HG03280 (cell line): ENCODE measurements around the gene PPP1R3F.

Source experiments
- ATAC-seq: cut with Tn5 transposase; IDR thresholded peaks from one replicate; pipeline ENCODE4 v1.9.1; 2021; ENCODE audit warnings: mild to moderate bottlenecking, moderate library complexity; ENCODE audit not compliant: unreplicated experiment

The PPP1R3F gene

GRCh38 chrX:49249071-49249470 lies 20.5 kb upstream of the PPP1R3F start:
- no peak for ATAC-seq

GRCh38 chrX:49249616-49250015 lies 20.0 kb upstream of the PPP1R3F start:
- ATAC-seq, result no peak

- ATAC-seq, result no peak
These were observed 19.5 kb upstream of the PPP1R3F start for GRCh38 chrX:49250066-49250465.

GRCh38 chrX:49250578-49250977 lies 19.0 kb upstream of the PPP1R3F start:
- ATAC-seq, result no peak

- ATAC-seq, result no peak
These were observed 18.3 kb upstream of the PPP1R3F start for GRCh38 chrX:49251325-49251724.

GRCh38 chrX:49254639-49255038 lies 15.0 kb upstream of the PPP1R3F start:
- ATAC-seq, result no peak

- ATAC-seq, result no peak
These were observed 13.2 kb upstream of the PPP1R3F start for GRCh38 chrX:49256268-49256995.

GRCh38 chrX:49257074-49257790 lies 12.4 kb upstream of the PPP1R3F start:
- no peak for ATAC-seq

- ATAC-seq, result no peak
These were observed 11.5 kb upstream of the PPP1R3F start for GRCh38 chrX:49257846-49258748.

- ATAC-seq, result no peak
These were observed 10.9 kb upstream of the PPP1R3F start for GRCh38 chrX:49258749-49259124.

GRCh38 chrX:49260221-49260985 lies 9.2 kb upstream of the PPP1R3F start:
- ATAC-seq, result no peak

- no peak for ATAC-seq
These were observed 7.0 kb upstream of the PPP1R3F start for GRCh38 chrX:49262603-49263002.

- ATAC-seq, result no peak
These were observed 6.0 kb upstream of the PPP1R3F start for GRCh38 chrX:49263631-49264030.

- no peak for ATAC-seq
These were observed 5.1 kb upstream of the PPP1R3F start, which contains the start of gene FOXP3 for GRCh38 chrX:49264460-49264859. TSS of gene FOXP3 (minus strand) at chrX:49264710. CDS start at chrX:49258505, 6,205 bp downstream.

- ATAC-seq, result no peak
These were observed 2.8 kb upstream of the PPP1R3F start for GRCh38 chrX:49266523-49267445.

GRCh38 chrX:49268702-49269009 lies 937 bp upstream of the PPP1R3F start:
- ATAC-seq, result no peak

- ATAC-seq, result peak; percentile 84
These were observed 405 bp upstream of the PPP1R3F start for GRCh38 chrX:49269010-49269766.

- ATAC-seq, result no peak
These were observed 792 bp downstream of the PPP1R3F start for GRCh38 chrX:49270249-49270921.
